Measurements from ENCODE around the gene BSND. TPM values are rescaled to one million over a fixed set of nuclear protein-coding genes. Genes with fewer than 3 reads are reported as not detected.

Gene BSND
- total and polyA plus RNA-seq, 5 donors from 2014 or later, result not detected

GRCh38 chr1:55057956-55058298, 59.2 kb downstream of the BSND start:
- no peak overlapping the region for H3K27ac Mint-ChIP-seq
- no peaks in the 10 kb centered on the region for H3K27me3 Mint-ChIP-seq
- DNase-seq, result no peak
- H3K36me3 Mint-ChIP-seq, result no peaks in the 10 kb centered on the region
- H3K4me1 Mint-ChIP-seq, result no peaks in the 10 kb centered on the region
- no peak overlapping the region for H3K4me3 ChIP-seq (ENCODE audit: low read depth, low read length)
- H3K36me3 ChIP-seq (ENCODE audit: control insufficient read depth, insufficient read depth, low read length), result no peaks in the 10 kb centered on the region
- H3K4me1 ChIP-seq (ENCODE audit: control insufficient read depth, insufficient read depth, low read length, poor library complexity, severe bottlenecking), result no peaks in the 10 kb centered on the region
- no peak overlapping the region for H3K27ac ChIP-seq (ENCODE audit: insufficient read depth, low read length, poor library complexity, severe bottlenecking)
- H3K9me3 Mint-ChIP-seq, result no peaks in the 10 kb centered on the region
- H3K9me3 ChIP-seq (ENCODE audit: control insufficient read depth in 2 of 2, low read length in 2 of 2), result no peaks in the 10 kb centered on the region
- H3K27me3 ChIP-seq (ENCODE audit: control insufficient read depth, insufficient read depth, low read length), result no peaks in the 10 kb centered on the region
- no peak overlapping the region for H3K4me3 Mint-ChIP-seq
- no peak for ATAC-seq (ENCODE audit: low read depth in 2 of 2)

- no peak overlapping the region for H3K27ac Mint-ChIP-seq
- Histone ChIP-seq H3K4me3 (ENCODE audit: low read depth, low read length) (no peak overlapping the region), H3K4me1 (ENCODE audit: control insufficient read depth, insufficient read depth, low read length, poor library complexity, severe bottlenecking) (no peaks in the 10 kb centered on the region), H3K27me3 (ENCODE audit: control insufficient read depth, insufficient read depth, low read length) (no peaks in the 10 kb centered on the region), H3K9me3 (ENCODE audit: control insufficient read depth in 2 of 2, low read length in 2 of 2) (no peaks in the 10 kb centered on the region), H3K27ac (ENCODE audit: insufficient read depth, low read length, poor library complexity, severe bottlenecking) (no peak overlapping the region), H3K36me3 (ENCODE audit: control insufficient read depth, insufficient read depth, low read length) (no peaks in the 10 kb centered on the region)
- H3K4me3 Mint-ChIP-seq, result no peak overlapping the region
- no peak for ATAC-seq (ENCODE audit: low read depth in 2 of 2)
- no peaks in the 10 kb centered on the region for H3K4me1 Mint-ChIP-seq
- H3K9me3 Mint-ChIP-seq, result no peaks in the 10 kb centered on the region
- H3K36me3 Mint-ChIP-seq, result no peaks in the 10 kb centered on the region
- H3K27me3 Mint-ChIP-seq, result no peaks in the 10 kb centered on the region
- DNase-seq, result no peak
Observed at GRCh38 chr1:55059302-55060132, 60.8 kb downstream of the BSND start.

GRCh38 chr1:55060133-55060999, 61.6 kb downstream of the BSND start:
- Mint-ChIP-seq H3K9me3 (no peaks in the 10 kb centered on the region), H3K27ac (no peak overlapping the region), H3K4me3 (no peak overlapping the region), H3K36me3 (no peaks in the 10 kb centered on the region), H3K27me3 (no peaks in the 10 kb centered on the region), H3K4me1 (no peaks in the 10 kb centered on the region)
- Histone ChIP-seq H3K4me1 (ENCODE audit: control insufficient read depth, insufficient read depth, low read length, poor library complexity, severe bottlenecking) (no peaks in the 10 kb centered on the region), H3K36me3 (ENCODE audit: control insufficient read depth, insufficient read depth, low read length) (no peaks in the 10 kb centered on the region), H3K27me3 (ENCODE audit: control insufficient read depth, insufficient read depth, low read length) (no peaks in the 10 kb centered on the region), H3K4me3 (ENCODE audit: low read depth, low read length) (no peak overlapping the region), H3K9me3 (ENCODE audit: control insufficient read depth in 2 of 2, low read length in 2 of 2) (no peaks in the 10 kb centered on the region), H3K27ac (ENCODE audit: insufficient read depth, low read length, poor library complexity, severe bottlenecking) (no peak overlapping the region)
- ATAC-seq (ENCODE audit: low read depth in 2 of 2) (no peak), DNase-seq (peak in 1 of 3 donors; percentile 44)

- H3K4me1 Mint-ChIP-seq, result no peaks in the 10 kb centered on the region
- H3K27me3 Mint-ChIP-seq, result no peaks in the 10 kb centered on the region
- peaks cover 3% of the 10 kb centered on the region for H3K36me3 Mint-ChIP-seq
- no peak overlapping the region for H3K4me3 Mint-ChIP-seq
- H3K36me3 ChIP-seq (ENCODE audit: control insufficient read depth, insufficient read depth, low read length), result no peaks in the 10 kb centered on the region
- no peak overlapping the region for H3K27ac Mint-ChIP-seq
- ATAC-seq (ENCODE audit: low read depth in 2 of 2) (no peak), DNase-seq (no peak)
- H3K9me3 ChIP-seq (ENCODE audit: control insufficient read depth in 2 of 2, low read length in 2 of 2), result no peaks in the 10 kb centered on the region
- no peaks in the 10 kb centered on the region for H3K27me3 ChIP-seq (ENCODE audit: control insufficient read depth, insufficient read depth, low read length)
- no peaks in the 10 kb centered on the region for H3K9me3 Mint-ChIP-seq
- H3K27ac ChIP-seq (ENCODE audit: insufficient read depth, low read length, poor library complexity, severe bottlenecking), result no peak overlapping the region
- H3K4me1 ChIP-seq (ENCODE audit: control insufficient read depth, insufficient read depth, low read length, poor library complexity, severe bottlenecking), result no peaks in the 10 kb centered on the region
- H3K4me3 ChIP-seq (ENCODE audit: low read depth, low read length), result no peak overlapping the region
Observed at GRCh38 chr1:55061000-55061705, 62.4 kb downstream of the BSND start.

Other genes with a start within 250 kb of the BSND start
- gene PARS2, start 234.4 kb upstream of the BSND start, total RNA-seq, result 0.49 TPM
- 1 to 10 TPM; 2.9 to 5.6 (median 3.6) TPM for gene PARS2, start 234.4 kb upstream of the BSND start, polyA plus RNA-seq
- gene TTC22, start 197.6 kb upstream of the BSND start, total RNA-seq, result 15.8 TPM
- 1 to 10 TPM; 3.8 to 6.5 (median 4.8) TPM for gene TTC22, start 197.6 kb upstream of the BSND start, polyA plus RNA-seq
- gene DHCR24, start 111.7 kb upstream of the BSND start, total RNA-seq, result 2.0 TPM
- gene DHCR24, start 111.7 kb upstream of the BSND start, polyA plus RNA-seq, result 1 to 10 TPM in 3 of 4 donors, under 1 TPM in 1; 0.85 to 3.2 (median 2.5) TPM
- gene TMEM61, start 18.3 kb upstream of the BSND start, total RNA-seq, result not detected
- not detected for gene TMEM61, start 18.3 kb upstream of the BSND start, polyA plus RNA-seq
- not detected for gene PCSK9, start 40.6 kb downstream of the BSND start, total RNA-seq
- not detected for gene PCSK9, start 40.6 kb downstream of the BSND start, polyA plus RNA-seq
- gene USP24, start 216.4 kb downstream of the BSND start, total RNA-seq, result 60.9 TPM
- gene USP24, start 216.4 kb downstream of the BSND start, polyA plus RNA-seq, result 1 to 10 TPM; 5.7 to 7.2 (median 6.1) TPM